NCI-H1694 treated with DMSO at 0.1 percent for 48 hours (cell line): ENCODE data around the gene AGER.
"Not testable (repeated sequence)": the region's sequence is repeated elsewhere in the genome, so short reads cannot be mapped to it uniquely, and the experiment has no call there.

Source experiments
- DNase-seq: peaks from one replicate; lab custom pipeline; 2025; lab: John Stamatoyannopoulos, UW

Gene AGER

GRCh38 chr6:32184084-32184640 lies at the start of gene AGER:
TSS of gene AGER (minus strand) at chr6:32184253. CDS start at chr6:32184222, 31 bp downstream.
- DNase-seq: no peak

DNA sequence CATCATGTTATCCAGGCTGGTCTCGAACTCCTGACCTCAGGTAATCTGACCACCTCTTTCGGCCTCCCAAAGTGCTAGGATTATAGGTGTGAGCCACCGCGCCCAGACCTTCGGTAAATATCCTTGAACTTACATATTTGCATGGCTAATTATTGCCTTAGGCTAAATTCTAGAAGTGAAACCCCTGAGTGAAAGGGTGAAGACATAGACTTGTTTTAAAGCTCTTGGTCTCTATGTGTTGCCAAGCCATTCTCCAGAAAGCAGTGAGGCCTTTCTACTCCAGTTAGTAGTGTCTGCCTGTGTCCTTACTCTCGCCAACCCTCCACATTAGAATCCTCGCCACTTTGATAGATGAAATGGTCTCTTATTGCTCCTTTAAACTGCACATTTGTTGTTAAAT lies 42.4 kb upstream of the AGER start:
- DNase-seq: no peak

DNA sequence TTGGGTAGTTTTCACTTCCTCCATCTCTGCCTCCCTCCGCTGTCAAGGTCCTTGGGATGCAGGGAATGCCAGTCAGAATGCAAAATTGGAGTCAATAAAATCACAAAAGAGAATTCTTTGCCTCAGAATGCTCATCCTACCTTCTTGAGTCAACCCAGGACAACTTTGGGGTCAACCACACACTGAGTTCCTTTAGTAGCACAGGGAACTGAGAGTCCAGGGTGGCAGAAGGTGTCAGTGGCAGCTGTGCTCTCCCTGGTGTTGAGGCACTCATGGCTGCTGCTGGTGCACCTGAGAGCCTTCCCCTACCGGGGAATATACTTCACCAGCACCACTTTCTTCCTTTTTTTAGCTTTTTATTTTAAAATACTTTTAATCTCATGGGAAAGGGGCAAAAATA lies 40.6 kb upstream of the AGER start:
- no peak for DNase-seq

DNA sequence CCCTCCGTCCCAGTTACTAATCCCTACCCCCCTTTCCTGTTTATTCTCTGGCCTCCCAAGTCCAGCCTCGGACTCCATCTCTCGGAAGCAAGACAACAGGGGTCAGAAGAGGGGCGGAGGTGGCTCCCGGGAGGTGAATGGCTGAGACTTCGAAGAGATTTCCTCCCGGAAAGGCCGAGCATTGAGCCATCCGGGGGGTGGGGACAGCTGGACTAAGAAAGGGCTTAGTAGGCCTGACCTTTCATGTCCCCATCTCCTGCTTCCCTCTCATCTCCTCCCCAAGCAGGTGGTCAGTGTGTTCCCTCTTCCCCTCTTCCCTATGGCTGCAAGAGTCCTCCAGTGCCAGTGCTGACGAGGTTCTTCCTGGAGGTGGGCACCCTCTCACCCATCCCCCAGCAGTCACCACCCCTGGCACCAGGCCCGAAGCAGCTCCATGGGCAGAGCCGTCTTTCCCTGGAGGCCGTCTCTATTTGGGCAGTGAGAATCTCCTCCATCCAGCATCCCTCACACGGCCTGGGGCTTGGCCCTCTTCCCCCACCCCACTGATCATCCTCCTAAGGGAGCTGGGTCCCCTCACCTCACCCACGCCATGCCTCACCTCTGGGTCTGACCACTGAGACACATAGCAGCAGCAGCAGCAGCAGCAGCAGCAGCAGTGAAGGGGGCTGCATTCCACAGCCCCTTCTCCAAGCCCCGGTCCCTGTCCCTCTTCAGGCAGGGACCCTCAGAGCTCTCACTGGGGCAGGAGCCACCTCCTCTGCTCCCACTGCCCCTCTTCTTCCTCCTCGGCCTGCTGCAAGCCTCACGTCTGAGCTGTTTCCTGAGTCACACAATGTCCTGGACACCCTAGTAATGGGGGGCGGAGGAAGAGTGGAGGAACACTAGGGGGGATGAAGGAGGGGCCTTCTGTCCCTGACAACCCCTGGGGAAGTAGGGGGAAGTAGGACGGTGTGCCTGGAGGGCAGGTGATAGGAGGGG lies 39.5 kb upstream of the AGER start, which contains the start of gene NOTCH4:
Gene NOTCH4, minus strand, starts transcription at position 810 of the 978 bp plus-strand sequence. Its CDS starts 139 bp downstream, at position 671.
- no peak for DNase-seq

DNA sequence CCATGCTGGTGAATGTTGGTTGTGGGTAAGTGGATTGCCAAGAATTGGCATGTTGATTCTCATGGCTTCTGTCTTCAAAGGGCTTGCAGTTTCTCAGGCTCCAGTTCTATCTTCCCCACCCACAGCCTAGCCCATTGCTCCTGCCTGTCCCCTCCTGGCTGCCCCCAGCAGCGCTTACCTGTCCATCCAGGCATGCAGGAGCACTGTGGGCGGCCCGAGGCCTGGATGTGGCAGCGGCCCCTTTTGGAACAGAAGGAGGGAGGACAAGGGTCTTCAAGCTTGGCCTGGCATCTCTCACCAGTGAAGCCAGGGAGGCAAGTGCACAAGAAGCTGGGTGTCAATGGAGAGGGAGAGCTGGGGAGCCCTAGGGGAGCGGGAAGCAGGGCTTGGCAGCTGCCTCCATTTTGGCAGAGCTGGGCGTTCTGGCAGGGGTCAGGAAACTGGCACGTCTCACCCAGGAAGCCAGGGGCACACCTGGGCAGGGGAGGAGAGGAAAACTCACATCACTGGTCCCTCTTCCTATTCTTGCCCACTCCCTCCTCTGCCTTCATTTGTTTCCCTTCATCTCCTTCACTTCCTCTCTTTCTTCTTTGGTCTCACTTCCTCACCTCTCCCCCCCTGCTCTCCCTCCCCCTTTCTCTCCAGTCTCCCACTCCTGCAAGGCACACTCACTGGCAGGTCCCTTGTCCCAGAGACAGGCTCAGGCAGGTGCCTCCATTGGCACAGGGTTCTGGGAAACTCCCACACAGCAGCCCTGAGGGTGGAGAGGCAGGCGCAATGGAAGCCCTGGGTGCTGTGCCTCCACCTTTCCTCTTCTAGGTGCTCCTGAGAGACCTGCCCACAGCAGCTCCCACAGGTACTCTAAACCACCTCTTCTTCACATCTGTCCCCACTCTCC lies 38.5 kb upstream of the AGER start:
- no peak for DNase-seq

DNA sequence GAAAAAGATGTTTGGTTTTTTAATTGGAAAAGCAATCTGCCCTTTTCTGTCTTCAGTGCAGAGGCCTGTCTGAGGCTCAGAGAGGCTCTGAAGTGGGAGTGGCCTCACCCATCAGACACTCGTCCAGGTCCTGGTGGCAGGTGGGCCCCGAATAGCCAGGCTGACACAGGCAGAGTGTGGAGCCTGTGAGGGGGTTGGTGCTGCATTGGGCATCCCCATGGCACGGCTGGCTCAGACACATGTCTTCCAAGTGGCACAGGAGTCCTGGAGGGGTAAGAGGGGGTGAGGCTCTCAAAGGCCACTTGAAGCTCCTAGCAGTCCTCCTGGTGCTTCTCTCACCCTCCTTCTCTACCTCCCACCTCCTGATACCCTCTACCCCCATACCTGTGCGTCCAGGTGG lies 36.0 kb upstream of the AGER start:
- no peak for DNase-seq

DNA sequence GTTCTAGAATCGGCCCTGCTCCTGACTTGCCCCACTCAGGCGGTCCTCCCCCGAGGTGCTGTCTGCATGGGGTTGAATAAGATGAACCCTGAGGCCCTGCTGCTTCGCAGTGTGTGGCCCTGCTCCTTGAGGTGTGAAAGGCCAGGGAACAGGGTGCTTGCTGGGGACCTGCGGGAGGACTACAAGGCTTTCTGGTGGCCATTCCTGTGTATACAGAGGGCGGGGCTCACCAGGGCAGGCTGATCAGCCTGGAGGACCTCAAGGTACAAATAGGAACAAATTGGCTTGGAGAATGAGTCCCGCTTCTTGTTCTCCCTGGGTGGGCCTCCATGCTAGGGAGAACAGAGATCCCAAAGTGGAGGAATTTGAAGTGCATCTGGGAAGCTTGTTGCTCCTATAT lies 34.1 kb upstream of the AGER start:
- DNase-seq: no peak

- DNase-seq: no peak
Observed at GRCh38 chr6:32216998-32217397, 32.9 kb upstream of the AGER start.

GRCh38 chr6:32216285-32216684 lies 32.2 kb upstream of the AGER start:
- no peak for DNase-seq

DNA sequence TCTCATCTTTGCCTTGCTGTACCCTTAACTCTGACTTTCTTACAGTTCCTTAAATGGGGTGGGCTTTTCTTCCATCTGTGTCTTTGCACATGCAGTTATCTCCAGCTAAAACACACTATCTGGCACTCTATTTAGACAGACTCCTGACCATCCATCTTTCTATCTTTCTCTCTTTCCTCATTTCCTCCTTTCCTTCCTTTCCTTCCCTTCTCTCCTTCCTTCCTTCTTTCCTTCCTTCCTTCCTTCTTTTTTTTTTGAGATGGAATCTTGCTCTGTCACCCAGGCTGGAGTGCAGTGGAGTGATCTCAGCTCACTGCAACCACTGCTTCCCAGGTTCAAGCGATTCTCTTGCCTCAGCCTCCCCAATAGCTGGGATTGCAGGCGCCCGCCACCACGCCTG lies 31.6 kb upstream of the AGER start:
- no peak for DNase-seq

DNA sequence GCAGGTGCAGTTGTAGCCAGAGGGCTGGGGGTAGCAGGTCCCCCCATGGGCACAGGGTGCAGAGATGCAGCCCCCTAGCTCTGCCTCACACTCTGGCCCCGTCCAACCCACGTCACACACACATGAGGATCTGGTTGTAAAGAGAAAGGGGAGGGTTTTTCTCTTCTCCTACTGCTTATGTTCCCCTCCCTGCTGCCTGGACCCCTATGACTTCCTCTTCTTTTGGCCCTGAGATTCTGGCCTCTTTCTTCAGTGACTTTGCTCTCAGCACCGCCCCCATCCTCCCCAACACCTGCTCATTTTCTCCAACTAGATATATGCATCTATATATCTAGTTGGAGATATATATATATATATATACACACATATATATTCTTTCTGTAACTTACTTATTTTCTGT lies 30.1 kb upstream of the AGER start:
- DNase-seq: no peak

GRCh38 chr6:32213649-32214048 lies 29.6 kb upstream of the AGER start:
- no peak for DNase-seq

GRCh38 chr6:32212076-32212760 lies 28.2 kb upstream of the AGER start:
- DNase-seq: no peak

DNA sequence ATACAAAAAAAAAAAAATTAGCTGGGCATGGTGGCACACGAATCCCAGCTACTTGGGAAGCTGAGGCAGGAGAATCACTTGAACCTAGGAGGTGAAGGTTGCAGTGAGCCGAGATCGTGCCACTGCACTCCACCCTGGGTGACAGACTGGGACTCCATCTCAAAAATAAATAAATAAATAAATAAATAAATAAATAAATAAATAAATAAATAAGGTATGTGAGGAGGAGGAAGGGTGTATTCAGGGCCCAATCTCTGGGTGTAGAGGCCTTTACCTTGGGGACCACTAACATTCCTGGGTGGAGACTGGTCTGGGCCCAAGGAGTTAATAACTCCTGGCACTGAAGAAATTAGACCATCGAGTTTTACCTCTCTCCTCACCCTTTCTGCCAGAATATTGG lies 27.4 kb upstream of the AGER start:
- not testable (repeated sequence) for DNase-seq

DNA sequence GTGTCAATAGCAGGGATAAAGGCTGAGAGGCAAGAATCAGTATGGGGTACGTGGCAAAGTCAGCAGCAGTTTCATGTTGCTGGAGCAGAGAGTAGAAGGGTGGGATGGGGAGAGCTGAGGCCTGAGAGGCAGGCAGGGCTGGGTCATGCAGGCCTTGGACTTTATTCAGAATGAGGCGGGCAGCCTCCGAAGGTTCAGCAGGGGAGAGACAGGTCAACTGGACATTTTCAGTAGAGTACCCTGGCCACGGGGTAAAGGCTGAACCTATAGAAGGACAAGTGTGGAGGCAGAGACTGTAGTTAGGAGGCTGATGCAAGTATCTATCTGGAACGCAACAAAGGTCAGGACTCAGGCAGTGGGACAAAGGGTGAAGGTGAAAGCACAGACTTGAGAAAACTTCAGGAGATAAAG lies 26.1 kb upstream of the AGER start:
- no peak for DNase-seq

DNA sequence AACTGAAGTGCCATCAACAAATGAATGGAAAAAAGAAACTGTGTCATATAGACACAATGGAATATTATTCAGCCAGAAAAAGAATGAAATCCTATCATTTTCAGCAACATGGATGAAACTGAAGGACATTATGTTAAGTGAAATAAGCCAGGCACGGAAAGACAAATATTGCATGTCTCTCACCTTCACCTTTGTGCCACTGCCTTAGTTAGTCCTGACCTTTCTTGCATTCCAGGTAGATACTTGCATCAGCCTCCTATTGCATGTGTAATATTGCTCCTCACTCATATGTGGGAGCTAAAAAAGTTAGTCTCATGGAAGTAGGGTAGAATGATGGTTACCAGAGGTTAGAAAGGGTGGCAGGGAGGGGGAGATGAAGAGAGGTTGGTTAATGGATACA lies 24.9 kb upstream of the AGER start:
- DNase-seq: no peak

DNA sequence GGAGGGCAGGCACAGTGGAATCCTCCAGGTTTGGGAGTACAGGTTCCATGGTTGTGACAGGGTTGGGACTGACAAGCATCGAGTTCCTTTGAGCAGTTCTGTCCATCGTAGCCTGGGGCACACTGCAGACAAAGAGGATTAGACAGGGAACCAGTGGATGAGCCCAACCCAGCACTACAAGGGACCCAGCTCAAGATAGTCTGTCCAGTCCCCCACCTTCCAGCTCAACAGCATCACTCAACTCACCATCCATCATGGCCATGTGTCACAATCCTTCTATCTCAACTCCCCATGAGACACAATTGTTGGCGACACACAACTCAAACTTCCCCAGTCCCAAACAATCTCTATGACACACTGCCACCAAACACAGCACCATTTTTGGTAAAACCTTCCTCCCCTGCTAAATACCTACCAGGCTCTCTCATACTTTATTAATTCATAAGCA lies 20.2 kb upstream of the AGER start:
- no peak for DNase-seq

DNA sequence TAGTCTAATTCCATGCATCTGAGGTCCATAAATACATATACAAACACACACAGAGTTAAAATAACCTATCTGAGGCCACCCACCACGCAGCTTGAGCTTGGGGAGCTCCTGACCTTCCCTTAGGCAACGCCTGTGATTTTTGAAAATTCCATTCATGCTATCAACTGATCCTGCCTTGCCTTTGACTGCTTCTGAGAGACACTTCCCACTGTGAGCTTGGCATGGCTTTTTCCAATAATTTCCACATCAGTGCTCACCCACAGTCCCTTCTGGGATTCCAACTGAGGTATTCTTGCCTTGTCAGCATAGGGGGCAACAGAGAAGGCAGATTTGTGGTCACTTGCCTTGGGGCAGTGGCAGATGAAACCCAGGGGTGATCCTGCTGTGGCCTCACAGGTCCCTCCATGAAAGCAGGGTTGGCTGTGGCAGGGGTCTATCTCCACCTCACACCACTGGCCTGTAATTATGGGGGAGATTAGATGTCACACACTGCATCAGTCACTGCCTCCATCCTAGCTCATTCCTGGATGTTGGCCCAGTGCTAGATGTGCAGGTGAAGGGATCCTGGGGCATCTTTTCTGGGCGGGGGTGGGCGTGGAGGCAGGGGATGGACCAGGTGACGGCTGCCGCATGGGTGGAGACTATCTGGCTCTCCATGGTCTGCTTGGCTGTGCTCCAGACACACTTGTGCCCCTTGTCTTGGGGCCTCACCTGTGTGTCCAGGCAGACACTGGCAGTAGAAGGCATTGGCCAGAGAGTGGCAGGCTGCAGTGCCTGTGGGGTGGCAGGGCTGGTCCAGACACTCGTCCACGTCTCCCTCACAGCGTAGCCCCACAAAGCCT lies 19.6 kb upstream of the AGER start:
- DNase-seq: no peak

- DNase-seq: no peak
Observed at GRCh38 chr6:32202186-32202585, 18.1 kb upstream of the AGER start.

GRCh38 chr6:32200711-32201475 lies 16.8 kb upstream of the AGER start:
- no peak for DNase-seq
